HG02981 (cell line): ENCODE data around the gene KRT74.

Source experiments
- ATAC-seq: cut with Tn5 transposase; IDR thresholded peaks from one replicate; pipeline ENCODE4 v1.9.1; 2021; ENCODE audit warnings: mild to moderate bottlenecking, moderate library complexity; ENCODE audit not compliant: unreplicated experiment

The KRT74 gene

GRCh38 chr12:52573743-52574142 is at the start of gene KRT74:
KRT74 (minus strand) TSS chr12:52573843; CDS start chr12:52573777, 66 bp downstream.
- ATAC-seq: no peak

- no peak for ATAC-seq
Observed at GRCh38 chr12:52622349-52622748, 48.7 kb upstream of the KRT74 start.

DNA sequence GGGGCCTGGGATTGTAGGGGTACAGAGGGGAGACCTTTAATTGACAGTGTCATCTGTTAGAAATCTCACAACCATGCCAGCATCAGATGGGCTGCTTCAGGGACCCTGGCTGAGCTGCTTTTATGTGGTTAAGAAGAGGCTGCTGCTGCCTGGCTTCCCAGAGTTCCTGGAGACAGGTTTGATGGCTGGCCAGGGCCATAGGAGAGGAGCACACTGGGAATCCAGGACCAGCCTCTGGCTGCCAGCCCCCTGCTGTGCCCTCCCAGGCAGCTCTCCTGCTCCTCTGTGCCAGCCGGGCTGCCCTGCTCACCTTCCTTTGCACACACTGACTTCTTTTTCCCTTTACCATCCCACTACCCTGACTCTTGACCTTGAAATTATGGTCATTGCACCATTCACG is 45.2 kb upstream of the KRT74 start:
- ATAC-seq: no peak

GRCh38 chr12:52618216-52618615 is 44.6 kb upstream of the KRT74 start, which contains the start of gene KRT73:
KRT73 (minus strand) TSS chr12:52618559; CDS start chr12:52618524, 35 bp downstream.
- ATAC-seq: no peak

DNA sequence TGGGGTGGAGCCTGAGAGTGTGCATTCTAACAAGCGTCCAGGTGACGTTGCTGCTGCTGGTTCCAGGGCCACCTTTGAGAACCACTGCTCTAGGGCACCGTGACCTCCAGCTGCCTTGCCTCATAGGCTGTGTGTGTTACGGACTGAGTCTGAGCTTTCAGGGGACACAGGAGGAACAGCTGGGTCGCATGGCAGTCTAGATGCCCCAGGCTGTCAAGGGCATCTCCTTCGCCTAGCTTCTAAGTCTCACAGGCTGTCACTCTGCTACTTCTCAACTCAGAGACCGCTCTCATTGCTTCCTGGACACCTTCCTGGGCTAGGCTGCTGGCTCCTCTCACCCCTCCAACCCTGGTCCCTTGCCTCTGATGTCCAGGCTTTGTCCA is 43.8 kb upstream of the KRT74 start:
- no peak for ATAC-seq

DNA sequence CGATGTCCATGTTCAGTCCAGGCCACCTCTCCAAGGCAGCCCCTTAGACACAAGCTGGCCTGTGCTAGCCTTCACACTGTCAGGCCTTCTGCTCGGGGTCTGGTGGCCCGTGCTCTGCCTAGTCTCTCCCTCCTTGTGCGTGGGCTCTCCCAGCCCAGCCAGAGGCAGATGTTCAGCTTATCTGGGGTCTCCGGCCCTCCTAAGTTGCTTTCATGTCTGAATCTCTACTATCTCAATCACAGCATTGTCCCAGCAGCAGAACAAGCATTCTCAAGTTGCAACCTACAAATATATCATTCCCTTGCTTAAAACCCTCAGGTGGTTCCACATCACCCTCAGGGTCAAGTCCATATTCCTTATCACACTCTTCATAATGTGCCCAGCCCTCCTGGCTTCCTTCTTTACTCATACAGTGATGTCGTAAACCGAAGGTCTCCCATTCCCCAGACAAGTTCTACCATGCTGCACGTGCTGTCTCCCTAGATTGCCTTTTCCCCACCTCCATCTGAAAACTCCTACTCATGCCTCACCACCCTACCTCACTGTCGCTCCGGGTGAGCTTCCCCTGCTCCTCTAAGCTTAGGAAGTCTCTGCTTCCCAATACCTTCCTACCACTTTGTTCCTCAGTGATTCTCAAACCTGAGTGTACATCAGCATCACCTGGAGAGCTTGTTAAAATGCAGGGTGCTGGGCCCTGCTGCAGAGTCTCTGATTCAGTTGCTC is 43.2 kb upstream of the KRT74 start:
- ATAC-seq: no peak

- no peak for ATAC-seq
Observed at GRCh38 chr12:52615912-52616311, 42.3 kb upstream of the KRT74 start.

DNA sequence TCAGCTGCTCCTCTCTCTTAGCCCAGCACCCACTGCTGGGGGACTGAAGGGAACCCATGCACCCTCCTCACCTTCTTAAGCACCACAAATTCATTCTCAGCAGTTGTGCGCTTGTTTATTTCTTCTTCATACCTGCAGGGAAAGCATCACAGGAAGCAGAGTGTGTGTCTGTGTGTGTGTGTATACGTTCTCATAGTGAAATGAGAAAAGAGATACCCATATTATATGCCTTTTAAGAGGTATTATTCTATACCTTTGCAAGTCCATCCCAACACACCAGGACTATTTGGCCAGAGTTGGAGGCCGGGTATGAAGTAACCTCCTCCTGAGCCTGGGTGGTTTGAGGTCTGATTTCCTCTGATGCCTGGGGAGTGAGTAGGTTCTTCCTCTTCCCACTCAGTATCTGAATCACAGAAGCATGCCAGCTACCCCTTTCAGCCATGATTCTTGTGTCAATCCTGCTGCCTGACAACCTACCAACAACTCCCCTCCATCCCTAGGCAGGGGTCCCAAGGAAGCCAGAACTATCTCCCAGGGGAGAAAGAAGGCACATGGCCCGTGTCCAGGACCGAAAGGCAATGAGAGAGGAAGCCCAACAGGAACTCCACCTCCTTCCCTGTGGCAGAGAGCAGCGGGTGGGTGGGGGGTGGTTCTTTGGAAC is 41.7 kb upstream of the KRT74 start:
- no peak for ATAC-seq

- ATAC-seq: no peak
Observed at GRCh38 chr12:52614381-52615207, 41.0 kb upstream of the KRT74 start.

- no peak for ATAC-seq
Observed at GRCh38 chr12:52613384-52614030, 39.9 kb upstream of the KRT74 start.

- ATAC-seq: no peak
Observed at GRCh38 chr12:52612431-52613383, 39.1 kb upstream of the KRT74 start.

DNA sequence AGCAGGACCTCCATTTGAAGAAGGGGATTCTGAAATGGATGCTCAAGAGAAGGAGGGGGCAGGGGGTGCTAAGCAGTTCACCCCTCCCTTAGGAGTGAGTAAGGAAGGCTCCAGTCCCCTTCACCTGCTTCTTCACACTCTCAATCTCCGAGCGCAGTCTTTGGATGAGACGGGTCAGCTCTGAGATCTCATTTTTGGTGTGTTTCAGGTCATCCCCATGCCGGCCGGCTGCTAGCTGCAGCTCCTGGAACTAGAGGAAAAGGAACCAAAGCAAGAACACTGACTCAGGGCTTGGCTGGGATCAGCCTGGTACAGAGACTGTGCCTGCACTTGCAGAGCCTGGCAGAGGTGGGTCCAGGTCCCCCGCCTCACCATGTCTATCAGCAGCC is 37.4 kb upstream of the KRT74 start:
- ATAC-seq: no peak

GRCh38 chr12:52608826-52609630 is 35.4 kb upstream of the KRT74 start:
- ATAC-seq: no peak

DNA sequence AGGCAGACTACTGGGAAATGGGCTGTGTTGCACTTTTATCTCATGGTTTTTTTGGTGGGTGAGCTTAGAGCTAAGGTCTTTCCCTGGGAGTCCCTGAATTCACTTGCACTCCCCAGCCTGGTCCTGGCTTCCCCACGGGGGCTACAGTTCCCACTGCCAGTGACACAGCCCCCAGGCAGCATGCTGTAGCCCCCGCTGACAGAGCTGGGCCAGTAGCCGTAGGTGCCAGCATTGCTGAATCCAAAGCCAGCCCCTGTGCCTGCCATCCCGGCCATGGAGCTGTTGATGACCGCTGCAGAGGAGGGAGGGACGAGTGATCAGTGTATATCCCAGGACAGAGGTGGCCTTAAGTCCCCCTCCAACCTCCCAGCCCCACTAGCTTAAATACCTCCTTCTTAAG is 34.5 kb upstream of the KRT74 start:
- ATAC-seq: no peak

DNA sequence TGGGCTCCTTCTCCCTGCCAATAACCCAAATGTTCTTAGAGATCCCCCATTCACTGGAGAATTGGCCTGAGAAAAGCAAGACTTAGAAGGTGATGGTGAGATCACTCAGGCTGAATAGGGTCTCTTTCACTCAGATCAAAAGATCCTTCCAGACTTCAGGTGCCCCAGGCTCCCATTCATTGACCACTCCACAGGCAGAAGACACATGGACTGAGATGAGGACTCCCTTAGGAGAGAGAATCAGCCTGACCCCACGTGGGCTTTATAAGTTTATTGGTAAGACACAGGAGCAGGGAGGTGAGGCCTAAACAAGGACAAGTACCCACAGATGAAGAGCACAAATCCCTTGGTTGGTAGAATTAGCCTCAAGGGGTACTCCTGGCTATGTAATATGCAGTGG is 33.7 kb upstream of the KRT74 start:
- ATAC-seq: no peak

DNA sequence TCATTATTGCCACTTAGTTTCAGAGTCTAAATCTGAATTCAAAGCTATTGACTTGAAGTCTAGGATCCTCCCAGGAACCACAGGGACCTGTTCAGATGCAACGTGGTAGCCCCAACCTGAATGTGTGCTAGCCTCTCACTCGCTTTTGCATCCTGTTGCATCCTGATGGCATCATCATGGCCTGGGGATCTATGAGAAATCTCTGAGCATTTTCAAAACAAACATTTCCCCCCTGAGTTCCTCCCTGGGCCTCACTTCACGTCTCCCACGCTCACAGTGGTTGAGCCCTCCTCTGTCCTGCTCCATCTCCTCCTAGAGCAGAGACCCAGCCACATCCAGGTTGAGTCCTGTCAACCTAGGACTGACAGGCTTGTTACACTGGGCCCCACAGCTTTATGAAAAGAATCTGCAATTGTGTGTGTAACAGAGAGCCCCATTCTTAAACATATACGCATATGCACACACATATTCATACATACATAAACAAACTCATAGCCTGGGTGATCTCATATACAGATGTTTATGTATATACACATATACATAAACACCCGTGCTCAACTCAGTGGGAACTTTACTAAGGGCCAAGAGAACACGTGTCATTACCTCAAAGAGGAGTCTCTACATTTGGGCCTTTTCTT is 33.1 kb upstream of the KRT74 start:
- no peak for ATAC-seq

DNA sequence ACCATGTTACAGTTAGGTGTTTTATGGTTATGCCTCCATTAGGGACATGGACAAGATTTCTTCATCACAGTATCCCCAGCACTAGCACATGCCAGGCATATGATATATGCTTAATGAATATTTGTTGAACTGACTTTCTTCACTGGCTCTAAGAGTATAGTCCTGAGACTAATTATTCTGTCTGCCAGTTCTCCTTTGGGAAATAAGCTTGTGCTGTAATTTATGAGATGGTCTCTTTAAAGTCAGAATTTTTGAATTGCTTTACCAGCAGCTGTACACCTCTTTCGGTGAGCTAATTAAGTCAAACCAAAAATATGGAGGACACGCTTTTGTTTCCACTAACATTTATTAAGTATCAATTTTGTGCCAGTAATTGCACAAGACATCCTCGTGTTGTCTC is 32.5 kb upstream of the KRT74 start:
- ATAC-seq: no peak

DNA sequence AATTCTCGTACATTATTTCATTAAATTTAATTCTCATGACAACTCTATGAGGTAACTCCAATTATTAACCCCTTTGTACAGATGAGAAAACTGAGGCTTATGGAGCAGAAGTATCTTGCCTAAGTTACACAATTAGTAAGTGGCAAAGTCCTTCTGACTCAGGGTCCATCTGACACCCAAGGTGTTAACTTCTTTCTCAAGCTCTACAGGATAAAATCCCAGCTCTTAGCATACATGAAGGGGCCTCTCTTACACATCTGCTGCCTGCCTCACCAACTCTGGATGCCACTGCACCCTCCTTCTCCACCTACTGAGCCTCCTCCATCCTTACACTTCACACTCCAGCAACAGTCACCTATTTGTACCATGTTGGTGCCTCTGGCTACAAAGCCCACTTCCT is 31.9 kb upstream of the KRT74 start:
- ATAC-seq: no peak

DNA sequence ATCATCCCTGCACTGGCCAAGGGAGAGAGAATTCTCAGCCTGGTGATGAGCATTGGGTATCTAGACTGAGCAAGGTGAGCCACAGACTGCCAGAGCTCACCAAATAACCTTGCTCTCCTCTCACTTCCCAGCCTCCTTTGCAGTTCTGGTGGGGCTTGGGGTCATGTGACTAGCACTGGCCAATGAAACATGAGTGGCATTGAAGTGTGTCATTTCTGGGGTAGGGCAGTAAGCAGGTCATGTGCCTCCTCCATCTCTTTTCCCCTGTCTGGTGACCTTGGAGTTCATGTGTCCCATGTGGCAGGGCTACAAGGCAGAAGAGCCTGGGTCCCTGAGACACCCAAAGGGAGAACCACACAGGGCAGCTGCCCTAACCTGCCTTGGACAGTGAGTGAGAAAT is 31.2 kb upstream of the KRT74 start:
- ATAC-seq: no peak
